Stimulated activated CD8-positive, alpha-beta memory T cell treated with anti-CD3 and anti-CD28 coated beads, Interleukin-12 subunit alpha, Interleukin-12 subunit beta, amount 100 ng/mL, for 4 hours (primary cell): ENCODE data around the gene KRTAP2-4.
"Not testable (repeated sequence)": the region's sequence is repeated elsewhere in the genome, so short reads cannot be mapped to it uniquely, and the experiment has no call there.

Experiments
- DNase-seq: peaks from one replicate; pipeline ENCODE4 v3.0.0-alpha.2; 2020; ENCODE audit warnings: low read depth

KRTAP2-4 gene

DNA sequence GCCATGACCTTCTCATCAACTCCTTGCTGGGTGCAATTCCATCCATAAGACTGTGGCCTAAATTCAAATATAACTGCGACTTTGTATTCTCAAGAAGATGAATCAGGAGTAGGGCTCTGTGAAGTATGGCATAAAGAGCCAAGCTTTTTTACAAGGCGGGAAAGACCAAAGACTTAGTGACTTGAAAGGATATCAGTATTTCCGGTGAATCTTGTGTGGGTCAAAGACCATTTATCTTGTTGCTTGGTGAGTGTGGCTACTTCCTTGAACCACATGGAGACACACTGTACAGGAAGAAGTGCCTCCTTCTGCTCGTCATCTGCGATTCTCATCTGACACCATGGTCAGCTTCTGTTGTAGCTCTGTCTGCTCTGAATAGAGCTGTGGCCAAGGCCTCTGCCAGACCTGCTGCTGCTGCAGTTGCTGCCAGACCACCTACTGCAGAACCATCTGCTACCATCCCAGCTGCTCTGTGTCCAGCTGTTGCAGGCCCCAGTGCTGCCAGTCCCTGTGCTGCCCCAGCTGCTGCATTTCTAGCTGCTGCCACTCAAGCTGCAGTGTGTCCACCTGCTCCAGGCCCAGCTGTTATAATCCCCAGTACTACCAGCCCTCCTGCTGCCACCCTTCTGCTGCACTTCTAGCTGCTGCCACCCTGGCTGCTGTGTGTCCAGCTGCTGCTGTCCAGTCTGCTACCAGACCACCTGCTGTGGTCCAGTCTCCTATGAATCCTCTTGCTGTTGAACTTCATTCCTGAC lies 6.1 kb upstream of the KRTAP2-4 start:
- DNase-seq, result no peak

DNA sequence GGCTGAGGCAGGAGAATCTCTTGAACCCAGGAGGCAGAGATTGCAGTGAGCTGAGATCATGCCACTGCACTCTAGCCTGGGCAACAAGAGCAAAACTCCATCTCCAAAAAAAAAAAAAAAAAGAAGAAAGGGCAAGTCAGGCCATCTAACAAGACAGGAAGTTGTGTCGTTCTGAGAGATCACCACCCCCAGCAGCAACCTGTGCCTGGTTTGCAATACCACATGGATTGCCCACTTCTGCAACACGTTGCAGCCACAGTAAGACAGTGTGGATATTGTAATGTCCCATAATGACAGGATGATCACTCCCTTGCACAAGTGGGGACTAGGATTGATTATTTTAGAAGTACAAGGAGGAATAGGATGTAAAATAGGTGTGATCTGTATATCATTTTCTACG lies 3.4 kb upstream of the KRTAP2-4 start:
- no peak for DNase-seq

DNA sequence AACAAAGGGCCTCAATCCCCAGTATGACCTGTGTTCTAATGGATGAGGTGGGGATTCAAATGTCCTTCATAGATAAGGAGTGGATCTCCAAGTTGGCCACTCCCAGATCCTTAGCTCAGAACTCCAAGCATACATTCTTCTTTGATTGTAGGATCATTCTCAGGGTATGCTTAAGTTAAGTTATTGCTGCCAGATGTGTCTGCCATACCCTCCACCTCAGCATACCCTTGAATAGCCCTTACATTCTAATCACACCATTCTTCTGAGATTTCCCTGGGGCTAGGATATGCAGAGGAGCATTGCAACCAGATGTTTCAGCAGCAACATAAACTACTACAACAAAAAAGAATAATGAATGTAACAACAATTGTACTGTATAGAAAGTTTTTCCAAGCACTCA lies 1.6 kb upstream of the KRTAP2-4 start:
- no peak for DNase-seq

DNA sequence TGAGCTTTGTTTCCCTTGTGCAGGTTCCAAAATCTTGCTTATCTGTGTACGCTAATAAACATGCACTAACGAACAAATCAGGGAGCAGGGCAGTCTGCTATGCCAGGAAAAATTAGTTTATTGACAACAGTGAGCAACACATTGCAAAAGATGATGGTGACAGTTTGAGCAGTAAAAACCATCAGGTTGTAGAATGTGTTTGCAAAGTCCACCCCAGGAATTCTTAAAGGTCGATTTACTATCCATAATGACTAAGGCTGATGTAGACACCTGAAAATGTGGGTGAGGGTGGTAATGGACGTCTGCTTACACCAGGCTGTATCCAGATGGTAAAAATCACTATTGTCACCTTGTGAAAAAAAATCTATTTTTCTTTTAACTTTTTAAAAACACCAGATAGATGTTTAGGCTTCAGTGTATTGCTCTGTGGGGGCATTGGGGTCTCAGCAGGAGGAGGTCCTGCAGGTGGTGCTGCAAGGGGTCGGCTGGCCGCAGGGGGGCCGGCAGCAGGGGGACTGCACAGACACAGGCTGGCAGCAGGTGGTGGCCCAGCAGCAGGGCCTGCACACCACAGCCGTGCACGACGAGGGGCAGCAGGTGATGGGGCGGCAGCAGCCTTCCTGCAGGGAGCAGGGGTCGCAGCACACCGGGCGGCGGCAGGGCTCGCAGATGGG lies 526 bp downstream of the KRTAP2-4 start:
- not testable (repeated sequence) for DNase-seq

DNA sequence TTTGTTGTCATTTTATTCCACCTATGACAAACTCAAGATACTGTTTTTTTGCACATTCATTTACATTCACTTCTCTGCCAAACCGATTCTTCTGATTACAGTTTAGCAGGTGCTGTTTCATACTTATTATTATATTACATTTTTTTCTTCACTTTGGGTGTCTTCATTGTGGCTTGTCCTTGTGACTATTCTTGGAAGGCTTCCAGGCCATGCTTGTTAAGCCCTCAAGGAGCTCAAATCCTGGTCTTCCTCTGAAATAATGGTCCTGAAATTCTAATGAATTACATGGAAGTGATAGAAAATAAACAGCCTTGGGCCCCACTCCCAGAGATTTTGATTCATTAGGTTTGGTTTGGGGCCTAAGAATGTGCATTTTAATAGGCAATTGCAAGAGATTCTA lies 1.4 kb downstream of the KRTAP2-4 start:
- DNase-seq, result no peak

DNA sequence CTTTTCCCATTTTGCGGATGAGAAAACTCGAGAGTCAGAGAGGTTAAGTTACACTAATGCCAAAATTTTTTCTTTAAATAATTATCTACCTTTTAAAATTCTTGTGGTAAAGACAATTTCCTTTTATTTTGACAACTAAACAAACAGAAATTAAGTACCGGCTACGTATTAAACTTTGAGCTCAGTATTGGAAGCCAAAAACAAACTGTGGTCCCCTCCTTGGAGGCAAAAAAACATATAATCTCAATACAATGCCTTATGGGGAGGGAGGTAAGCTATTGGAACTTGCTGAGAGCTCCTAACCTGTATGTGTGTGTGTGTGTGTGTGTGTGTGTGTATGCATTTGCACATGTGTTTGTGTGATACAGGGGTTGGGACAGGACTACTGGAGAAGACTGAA lies 2.2 kb downstream of the KRTAP2-4 start:
- DNase-seq, result no peak

DNA sequence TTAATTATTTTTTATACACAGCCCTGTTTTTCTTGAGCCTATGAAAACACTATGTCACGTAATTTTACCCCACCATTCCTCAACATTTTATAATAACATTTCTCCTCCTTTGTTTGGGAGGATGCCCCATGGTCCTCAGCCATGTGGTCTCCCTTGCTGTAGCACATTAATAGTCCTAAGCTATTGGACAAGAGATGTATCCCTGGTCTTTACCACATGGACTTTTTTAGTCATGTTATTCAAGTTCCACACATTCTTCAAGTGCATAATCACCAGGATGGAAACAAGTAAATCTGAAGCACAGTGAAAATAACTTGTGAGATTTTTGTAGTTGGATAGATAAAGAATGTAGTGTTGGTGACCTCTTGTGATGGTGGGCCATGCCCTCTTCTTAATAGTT lies 3.7 kb downstream of the KRTAP2-4 start:
- DNase-seq, result no peak

DNA sequence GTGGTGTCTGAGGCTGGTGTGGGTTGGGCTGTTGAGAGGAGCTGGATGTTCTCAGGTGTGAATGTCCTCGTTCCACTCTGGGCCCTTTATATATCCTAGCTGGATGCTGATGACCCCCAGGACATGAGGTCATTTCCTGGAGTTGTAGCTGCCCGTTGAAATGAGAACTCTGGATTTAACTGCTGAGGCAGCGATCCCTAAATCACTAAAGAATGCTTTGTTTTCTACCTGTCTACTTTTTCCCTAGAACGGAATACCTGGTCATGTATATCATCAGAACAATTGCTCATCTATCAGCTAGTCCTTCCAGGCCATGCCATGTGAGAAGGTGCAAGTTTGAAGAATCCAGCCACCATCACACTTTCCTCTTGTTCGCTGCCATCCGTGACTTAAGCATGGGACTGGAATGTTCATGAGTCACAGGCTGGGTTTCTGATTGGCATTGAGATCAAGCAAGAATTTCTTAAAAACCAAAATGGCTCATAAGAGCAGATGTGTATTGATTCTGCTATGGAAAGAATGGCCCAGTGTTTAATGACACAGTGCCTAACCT lies 5.6 kb downstream of the KRTAP2-4 start, which contains the start of gene KRTAP2-3:
TSS of gene KRTAP2-3 (minus strand) at position 63 of the 553 bp plus-strand sequence. CDS start 64 bp downstream, outside the sequence.
- no peak for DNase-seq

DNA sequence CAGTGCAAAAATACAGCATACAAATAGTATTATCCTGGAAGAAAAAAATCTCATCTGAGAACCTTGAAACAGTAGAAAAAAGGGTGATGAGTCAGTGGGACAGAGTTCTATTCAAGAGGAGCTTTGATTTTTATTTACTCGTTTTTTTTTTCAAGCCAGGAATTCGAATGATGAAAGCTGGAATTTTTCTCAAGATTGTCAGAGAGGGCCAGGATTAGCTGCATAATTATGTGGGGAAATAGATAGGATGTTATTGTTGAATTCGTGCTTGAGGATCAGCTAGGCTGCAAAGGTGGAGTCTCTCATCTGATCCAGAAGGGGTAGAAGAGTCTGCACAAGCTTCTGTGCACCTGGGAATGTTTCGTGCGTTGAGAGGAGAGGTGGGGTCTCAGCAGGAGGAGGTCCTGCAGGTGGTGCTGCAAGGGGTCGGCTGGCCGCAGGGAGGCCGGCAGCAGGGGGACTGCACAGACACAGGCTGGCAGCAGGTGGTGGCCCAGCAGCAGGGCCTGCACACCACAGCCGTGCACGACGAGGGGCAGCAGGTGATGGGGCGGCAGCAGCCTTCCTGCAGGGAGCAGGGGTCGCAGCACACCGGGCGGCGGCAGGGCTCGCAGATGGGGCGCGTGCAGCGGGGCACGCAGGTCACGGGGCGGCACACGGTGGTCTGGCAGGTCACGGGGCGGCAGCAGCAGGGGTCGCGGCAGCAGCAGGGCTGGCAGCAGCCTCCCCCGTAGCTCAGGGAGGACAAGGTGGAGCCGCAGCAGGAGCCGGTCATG lies 6.2 kb downstream of the KRTAP2-4 start:
- DNase-seq, result not testable (repeated sequence)

DNA sequence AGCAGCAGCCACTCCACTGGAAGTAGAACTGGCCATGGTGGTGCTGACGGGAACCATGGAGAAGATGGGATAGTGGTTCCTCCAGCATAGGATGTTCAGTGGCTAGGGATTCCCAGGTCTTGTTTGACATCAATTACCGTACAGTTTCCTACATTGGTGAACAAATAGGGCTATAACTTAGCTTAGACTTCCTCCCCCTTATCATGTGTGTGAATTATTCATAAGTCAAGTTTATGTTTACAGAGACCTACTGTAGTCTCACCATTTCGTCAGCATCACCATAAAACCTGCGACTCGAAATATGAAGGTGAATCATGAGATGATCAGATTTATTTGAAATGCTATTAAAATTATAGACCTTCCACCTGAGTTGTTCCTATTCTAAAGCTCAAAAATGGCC lies 6.9 kb downstream of the KRTAP2-4 start:
- no peak for DNase-seq

DNA sequence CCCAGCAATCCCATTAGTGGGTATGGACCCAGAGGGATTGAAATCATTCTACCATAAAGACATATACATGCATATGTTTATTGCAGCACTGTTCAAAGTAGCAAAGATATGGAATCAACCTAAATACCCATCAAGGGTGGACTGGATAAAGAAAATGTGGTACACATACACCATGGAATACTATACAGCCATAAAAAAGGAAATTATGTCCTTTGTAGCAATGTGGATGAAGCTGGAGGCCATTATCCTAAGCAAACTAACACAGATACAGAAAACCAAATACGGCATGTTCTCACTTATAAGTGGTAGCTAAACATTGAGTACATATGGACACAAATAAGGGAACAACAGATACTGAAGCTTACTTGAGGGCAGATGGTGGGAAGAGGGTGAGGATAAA lies 8.1 kb downstream of the KRTAP2-4 start:
- DNase-seq, result no peak

DNA sequence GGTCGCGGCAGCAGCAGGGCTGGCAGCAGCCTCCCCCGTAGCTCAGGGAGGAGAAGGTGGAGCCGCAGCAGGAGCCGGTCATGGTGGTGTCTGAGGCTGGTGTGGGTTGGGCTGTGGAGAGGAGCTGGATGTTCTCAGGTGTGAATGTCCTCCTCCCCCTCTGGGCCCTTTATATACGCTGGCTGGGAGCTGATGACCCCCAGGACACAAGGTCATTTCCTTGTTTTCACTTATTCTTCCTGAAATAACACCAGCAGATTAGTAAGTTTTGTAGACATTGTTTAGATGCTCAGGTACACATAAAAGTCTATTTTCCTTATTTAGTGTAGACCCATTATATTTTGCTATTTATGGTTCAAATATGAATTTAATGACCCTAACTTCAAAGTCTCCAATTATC lies 10.5 kb downstream of the KRTAP2-4 start, which contains the start of gene KRTAP2-2:
TSS of gene KRTAP2-2 (minus strand) at position 101 of the 400 bp plus-strand sequence. CDS start at position 82, 19 bp downstream.
- not testable (repeated sequence) for DNase-seq

DNA sequence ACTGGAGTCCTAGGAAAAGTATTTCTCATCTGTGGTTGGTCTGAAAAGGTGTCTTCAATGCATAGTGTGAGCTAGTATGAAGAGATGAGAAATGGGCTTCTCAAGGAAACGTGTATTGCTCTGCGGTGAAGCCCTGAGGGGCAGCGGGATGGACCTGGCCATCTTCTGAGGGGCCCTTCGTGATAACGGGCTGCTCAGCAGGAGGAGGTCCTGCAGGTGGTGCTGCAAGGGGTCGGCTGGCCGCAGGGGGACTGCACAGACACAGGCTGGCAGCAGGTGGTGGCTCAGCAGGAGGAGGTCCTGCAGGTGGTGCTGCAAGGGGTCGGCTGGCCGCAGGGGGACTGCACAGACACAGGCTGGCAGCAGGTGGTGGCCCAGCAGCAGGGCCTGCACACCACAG lies 11.1 kb downstream of the KRTAP2-4 start:
- DNase-seq, result not testable (repeated sequence)

DNA sequence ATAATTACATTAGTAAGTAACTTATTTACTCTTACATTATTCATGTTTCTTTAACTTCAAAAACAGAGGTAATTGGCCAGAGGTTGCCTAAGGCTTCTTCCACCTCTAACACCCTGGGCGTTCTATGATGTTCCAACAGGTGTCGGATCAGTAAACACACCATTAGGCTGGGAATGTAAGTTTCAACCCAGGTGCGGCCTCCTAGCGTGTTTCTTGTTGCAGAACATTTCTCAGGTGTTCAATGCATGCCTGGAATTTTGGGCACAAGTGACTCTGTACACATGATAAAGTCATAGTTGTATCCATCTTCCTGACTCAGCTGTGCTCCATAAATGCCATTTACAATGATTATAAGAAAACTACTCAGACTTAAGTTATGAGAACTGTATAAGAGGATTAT lies 11.7 kb downstream of the KRTAP2-4 start:
- no peak for DNase-seq

DNA sequence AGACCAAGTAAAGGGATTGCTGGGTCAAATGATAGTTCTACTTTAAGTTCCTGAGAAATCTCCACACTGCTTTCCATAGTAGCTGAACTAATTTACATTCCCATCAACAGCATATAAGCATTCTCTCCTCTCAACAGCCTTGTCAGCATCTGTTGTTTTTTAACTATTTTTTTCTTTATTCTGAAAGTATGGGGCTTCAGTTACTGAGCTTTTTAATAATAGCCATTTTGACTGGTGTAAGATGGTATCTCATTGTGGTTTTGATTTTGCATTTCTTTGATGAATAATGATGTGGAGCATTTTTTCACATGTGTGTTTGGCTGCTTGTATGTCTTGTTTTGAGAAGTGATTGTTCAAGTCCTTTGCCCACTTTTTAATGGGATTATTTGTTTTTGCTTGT lies 13.1 kb downstream of the KRTAP2-4 start:
- no peak for DNase-seq

DNA sequence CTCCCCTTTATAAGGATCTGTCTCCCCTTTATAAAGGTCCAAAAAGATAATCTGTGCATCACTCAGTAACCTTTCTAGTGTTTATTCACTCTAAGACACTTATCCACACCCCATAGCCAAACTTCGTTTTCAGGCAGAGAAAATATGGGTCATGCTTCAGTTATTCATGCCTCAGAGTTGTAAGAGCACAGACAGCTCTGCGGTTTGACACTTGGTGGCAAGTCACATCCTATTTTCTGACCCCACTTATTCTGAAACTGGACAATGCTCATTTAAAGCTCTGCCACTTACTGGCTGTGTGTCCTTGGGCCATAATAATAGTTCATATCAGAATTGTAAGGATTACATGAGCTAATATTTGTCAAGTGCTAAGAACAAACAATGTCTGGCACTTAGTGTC lies 16.6 kb downstream of the KRTAP2-4 start:
- DNase-seq, result no peak

DNA sequence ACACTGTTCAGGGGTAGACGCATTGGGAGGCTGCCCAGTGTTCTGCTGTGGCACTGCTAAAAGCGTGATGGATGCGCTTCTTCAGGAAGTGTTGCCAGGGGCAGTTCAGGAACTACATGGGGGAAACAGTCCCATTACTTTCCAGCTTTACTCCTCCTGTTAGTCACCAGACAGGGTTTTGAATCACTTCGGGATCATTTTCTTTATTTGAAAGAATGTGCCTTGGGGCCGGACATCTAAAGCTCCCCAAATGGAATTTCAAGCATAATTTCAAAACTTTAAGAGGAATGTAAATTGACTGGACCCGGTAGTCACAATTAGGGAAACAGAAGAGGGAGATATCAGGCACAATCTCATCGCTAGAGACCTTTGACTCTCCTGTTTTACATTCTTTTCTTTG lies 17.2 kb downstream of the KRTAP2-4 start:
- DNase-seq, result no peak

DNA sequence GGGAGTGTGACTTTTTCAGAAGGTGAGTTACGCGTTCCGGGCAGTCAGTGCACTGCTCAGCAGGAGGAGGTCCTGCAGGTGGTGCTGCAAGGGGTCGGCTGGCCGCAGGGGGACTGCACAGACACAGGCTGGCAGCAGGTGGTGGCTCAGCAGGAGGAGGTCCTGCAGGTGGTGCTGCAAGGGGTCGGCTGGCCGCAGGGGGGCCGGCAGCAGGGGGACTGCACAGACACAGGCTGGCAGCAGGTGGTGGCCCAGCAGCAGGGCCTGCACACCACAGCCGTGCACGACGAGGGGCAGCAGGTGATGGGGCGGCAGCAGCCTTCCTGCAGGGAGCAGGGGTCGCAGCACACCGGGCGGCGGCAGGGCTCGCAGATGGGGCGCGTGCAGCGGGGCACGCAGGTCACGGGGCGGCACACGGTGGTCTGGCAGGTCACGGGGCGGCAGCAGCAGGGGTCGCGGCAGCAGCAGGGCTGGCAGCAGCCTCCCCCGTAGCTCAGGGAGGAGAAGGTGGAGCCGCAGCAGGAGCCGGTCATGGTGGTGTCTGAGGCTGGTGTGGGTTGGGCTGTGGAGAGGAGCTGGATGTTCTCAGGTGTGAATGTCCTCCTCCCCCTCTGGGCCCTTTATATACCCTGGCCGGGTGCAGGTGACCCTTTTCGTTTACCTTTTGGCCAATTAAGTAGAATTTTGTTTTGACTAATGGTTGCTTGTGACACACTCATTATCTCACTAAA lies 18.8 kb downstream of the KRTAP2-4 start, which contains the start of gene KRTAP2-1:
TSS of gene KRTAP2-1 (minus strand) at position 582 of the 731 bp plus-strand sequence. CDS start at position 533, 49 bp downstream.
- DNase-seq, result not testable (repeated sequence)

DNA sequence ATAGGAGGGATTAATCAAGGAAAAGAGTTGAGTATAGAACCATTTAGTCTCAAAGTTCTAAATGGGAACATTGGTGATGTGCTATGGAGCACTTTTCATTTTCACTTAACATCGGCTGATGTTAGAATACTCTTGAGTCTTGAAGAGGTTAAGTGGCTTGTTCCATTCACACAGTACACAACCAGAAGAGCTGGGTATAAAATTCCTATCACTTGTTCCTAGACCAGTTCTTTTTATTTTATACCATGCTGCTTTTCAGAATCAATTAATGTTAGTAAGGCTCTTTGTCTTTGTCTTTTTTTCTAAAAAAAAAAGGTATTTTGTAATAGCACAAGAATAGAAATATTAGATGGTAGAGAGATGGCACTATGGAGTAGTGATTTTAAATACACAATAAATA lies 22.7 kb downstream of the KRTAP2-4 start:
- DNase-seq, result no peak

DNA sequence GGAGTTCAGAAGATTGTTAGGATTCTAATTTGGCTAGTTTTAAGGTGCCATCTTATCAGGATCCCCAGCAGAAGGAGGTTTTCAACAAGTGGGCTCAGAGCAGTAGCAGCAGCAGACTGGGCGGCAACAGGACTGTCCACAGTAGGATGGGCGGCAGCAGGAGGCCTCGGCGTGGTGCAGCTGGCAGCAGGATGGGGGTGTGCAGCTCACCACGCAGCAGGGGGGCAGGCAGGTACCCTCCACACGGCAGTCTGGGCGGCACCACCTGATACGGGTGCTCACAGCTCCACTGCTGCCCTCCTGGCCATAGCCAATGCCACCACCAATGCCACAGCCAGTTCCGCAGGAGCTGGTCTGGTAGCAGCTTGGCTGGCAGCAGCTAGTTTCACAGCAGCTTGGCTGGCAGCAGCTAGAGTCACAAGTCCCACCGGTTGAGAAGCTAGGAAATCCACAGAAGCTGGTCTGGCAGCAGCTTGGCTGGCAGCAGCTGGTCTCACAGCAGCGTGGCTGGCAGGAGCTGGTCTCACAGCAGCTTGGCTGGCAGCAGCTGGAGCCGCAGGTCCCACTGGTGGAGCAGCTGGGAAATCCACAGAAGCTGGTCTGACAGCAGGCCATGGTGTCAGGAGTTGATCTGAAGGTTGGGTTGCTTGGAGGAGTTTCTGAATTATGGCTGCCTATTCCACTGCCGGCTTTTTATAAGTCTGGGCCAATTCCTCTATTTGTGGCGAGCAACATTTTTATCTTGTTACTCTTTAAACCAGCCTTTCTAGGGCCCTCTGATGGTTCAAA lies 24.7 kb downstream of the KRTAP2-4 start, which contains the start of gene KRTAP1-1:
TSS of gene KRTAP1-1 (minus strand) at position 668 of the 789 bp plus-strand sequence. CDS start at position 615, 53 bp downstream.
- DNase-seq, result not testable (repeated sequence)
